Activated CD4-positive, alpha-beta T cell treated with anti-CD3 and anti-CD28 coated beads, Interleukin-2, amount 50 U/mL, for 16 hours (primary cell): ENCODE results near the gene UTS2R.

Source experiments
- DNase-seq: peaks from one replicate; pipeline ENCODE4 v3.0.0-alpha.2; 2020

UTS2R gene

DNA sequence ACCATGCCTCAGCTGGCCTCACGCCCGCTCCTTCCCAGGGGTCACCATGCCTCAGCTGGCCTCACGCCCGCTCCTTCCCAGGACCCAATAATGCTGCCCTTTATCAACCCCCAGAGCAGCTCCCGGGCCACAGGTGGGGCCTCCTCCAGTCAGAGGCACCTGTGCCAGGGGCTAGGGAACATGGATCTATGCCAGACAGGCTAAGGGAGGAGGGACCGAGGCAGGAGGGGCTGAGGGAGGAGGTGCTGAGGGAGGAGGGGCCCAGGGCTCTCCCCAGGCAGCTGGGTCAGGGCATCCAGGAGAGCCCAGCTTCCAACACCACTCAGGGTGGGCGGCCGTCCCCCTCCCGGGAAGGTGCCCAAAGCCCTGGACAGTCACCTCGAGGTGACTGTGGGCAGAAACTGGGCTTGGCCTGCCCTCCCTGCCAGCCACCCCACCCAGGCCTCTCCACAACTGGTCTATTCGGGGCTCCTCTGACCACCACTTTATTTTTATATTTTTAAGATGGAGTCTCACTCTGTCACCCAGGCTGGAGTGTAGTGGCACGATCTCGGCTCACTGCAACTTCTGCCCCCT is 19.4 kb downstream of the UTS2R start:
- DNase-seq = no peak

DNA sequence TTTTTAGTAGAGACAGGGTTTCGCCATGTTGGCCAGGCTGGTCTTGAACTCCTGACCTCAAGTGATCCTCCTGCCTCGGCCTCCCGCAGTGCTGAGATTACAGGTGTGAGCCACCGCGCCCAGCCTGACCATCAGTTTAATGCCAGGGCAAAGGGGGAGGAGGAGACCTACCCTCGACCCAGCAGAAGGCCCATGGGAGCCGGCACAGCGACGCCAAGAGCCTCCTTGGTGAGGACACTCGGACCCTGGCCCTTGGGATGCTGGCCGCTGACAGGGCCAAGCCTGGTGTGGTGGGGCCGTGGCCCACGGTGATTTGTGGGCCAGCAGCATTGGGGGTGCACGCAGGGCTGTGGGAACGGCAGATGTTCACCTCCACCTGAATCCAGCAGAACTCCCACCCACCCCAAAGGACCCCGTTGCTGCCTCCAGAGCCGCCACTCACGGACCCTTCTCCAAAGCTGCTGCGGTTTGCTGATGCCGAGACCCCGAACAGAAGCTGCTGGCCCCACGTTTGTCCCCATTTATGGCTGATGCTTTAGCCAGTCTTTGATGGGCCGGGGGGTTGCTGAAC is 20.0 kb downstream of the UTS2R start:
- DNase-seq = no peak

DNA sequence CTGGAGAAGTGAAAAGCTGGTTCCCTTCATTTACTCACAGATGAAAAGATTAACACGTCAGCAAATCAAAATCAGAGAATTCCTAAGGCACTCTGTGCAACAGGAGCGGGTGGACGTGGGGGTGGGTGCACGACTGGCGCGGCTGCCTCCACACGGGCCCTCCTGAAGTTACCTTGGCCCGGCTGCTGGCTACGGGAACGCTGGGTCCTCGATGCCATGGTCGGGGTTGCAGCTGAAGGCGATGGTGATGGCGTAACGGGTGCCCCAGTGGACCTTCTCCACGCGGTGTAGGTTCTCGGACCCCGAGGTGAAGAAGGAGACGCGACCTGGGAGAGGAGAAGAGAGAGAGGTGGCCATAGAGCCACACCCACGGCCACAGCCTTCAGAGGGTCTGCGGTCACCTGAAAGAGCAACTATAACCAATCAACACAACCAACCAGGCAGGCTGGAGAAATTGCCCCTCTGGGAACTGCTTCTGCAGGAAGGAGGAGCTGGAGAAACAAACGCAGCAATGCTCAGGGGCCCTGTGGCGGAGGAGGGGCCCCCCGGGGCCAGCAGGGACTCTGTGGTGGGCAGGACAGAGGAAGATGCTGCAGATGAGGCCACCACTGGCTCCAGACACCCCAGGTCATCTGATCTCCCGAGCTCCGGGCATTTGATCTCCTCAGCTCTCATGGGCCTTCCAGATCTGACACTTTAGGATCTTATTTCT is 20.8 kb downstream of the UTS2R start:
- no peak for DNase-seq

DNA sequence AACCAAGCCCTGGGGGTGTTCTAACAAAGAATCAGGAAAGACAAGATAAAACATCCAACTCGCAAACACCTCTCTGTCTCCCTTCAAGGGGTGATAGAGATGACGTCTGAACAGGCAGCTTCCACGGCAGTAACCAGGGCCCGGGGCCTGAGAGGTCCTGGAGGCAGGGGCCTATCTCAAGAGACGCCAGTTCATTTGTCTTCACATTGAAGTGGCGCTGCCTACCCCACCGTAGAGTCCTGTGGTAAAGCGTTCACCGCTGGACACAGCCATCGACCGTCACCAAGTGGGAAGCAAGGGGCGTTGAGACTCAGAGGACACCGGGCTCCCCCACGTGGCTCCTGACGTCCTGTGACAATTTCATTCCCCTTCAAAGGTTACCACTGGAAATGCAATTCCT is 21.4 kb downstream of the UTS2R start:
- DNase-seq = no peak

DNA sequence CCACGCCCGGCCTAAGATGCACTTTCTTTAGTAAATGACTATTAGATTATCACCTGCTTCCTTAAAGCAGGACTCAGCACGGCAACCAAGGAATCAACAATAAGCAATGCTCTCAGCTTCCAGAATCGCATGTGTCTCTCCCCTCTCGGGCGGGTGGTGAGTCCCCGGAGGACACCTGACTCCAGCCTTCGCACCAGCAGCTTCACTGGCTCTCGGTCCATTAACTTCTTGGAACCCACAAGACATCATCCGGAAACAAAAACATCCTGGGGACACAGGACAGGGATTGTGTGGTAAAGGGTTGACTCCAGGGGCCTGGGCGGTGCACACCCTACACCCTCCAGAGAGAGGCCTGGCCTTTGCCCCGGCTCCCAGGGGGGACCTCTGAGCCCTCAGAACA is 22.7 kb downstream of the UTS2R start:
- no peak for DNase-seq

DNA sequence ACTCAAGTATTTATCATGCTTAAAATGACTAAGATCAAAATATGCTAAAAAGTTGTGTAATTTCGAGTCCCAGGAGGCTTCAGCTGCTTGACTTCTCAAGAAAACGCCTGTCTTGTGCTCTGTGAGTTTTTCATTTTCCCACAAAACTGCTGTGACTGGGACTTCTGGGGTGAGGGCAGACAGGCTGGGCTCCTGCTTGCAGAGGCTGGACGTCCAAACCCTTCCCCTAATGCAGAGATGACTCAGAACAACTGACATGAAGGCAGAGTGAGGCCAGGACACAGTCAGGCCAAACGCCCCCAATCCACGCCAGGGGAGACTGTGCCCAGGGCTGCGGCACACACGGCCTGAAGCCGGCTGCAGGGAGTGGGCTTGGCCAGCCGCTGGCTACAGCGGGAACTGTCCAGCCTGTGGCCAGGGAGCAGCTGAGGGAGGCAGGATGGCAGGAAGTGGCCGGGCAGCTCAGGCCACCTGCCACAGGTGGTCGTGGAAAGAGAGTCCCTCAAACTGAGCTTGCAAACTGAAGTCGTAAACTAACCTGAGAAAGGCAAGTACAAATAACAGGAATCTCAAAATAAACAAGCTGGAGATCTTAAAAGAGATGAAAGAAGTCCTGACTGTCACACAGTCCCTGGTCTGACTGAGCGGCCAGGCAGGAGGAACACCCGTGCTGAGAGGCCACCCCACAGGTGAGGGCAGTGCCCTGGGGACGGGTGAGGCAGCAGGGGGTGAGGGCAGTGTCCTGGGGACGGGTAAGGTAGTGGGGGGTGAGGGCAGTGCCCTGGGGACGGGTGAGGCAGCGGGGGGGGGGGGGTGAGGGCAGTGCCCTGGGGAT is 25.3 kb downstream of the UTS2R start:
- no peak for DNase-seq

DNA sequence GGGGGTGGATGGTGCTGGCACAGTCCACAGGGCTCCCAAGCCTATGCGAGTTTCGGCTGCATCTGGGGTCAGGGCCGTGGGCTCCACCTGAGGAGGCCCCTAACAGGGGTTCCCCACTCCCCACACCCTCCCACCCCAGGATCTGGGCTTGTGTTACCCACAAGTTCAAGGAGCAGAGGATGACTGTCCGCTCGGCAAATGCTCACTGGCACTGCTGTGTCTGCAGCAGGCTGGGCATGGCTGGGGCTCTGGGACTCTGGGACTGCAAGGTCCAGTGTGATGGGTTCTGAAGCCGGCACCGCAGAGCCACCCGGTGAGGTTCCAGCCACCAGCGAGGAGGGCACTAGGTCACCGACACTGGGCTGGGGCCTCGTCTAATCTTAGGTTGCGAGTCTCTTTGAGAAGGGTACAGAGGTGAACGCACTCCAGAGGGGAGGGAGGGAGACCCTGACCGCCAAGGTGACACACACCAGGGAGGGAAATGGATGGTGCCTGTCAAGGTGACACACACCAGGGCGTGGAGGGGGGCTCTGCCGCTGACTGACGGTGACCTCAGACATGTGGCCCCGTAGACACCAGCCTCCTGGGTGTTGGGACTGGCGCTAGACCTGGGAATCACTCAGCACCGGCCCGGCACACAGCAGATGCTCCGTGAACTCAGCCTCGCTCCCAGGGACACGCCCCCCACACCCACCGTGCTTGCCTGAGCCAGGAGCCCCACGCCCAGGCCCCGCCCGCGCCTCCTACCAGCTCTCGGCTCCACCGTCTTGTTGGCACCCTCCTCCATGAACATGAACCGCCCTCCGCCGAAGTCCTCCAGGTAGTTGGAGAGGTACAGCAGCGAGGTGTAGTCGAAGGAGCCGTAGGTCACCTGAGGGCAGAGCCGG is 26.1 kb downstream of the UTS2R start:
- no peak for DNase-seq

DNA sequence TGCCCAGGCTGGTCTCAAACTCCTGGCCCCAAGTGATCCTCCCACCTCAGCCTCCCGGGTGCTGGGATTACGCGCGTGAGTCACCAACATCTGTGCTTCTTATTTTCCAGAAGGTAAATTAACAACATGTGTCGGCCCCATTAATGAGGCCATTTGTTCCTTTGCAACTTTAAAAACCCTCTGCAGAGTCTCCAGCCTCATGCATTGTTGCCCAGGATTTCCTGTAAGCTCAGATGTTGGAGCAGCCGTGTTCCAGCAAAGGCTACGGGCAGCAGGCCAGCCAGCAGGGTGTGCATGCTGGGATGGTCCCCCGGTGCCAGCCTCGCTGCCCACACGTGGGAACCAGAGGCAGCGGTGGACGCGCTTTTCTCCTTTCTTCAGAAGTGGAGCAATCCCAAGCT is 27.5 kb downstream of the UTS2R start:
- no peak for DNase-seq

DNA sequence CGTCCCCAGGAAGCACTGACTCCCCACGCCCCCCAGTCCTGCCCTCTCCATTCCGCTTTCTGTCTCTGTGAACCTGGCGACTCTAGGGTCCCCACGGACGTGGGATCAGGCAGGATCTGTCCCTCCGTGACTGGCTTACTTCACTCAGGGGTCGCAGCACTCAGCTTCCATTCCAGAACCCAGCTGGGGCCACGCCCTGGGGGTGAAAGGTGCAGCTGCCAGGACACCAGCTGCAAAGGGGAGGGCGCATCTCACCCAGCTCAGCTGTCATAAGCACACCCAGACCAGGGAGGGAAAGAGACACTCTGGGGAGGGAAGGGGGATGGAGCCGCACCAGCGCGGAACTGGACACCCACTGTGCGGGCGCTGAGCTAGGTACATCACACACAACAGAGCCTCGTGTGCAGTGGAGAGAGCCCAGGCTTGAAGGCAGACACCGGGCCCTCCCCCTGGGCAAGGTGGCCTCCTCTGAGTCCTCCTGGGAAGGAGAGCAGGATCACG is 28.1 kb downstream of the UTS2R start:
- DNase-seq = no peak

DNA sequence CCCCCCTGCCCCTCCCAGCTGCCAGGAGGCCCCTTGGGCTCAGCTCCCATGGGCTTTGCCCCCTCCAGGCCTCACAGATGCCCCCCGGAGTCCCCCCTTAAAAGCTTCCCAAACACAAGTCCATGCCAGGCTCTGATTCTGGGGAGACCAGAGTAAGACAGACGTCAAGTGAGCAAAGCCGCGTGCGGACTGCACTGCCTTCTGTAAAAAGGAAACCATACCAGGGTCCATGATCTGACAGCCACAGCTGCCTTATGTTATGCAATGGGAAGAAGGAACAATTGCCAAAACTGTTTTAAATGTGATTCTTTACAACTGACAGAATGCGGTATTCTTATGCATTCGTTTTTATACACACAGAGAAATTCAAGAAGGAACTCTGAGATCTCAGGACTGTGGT is 28.6 kb downstream of the UTS2R start:
- no peak for DNase-seq

DNA sequence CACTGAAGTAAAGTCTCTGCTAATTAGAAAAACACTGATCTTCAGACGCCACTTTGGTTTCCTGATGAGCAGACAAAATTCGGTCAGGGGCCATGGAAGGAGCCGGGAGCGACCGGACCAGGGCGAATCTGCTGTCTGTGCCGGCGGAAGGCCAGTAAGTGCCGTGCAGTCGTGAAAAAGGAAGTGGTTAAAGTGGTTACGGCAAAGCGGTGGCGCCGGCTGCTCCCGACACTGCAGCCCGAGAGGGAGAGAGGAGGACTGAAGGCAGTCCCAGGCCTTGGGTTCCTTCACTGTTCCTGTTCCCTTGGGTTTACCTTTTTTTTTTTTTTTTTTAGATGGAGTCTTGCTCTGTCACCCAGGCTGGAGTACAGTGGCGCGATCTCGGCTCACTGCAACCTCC is 29.3 kb downstream of the UTS2R start:
- peak; percentile 73 for DNase-seq

DNA sequence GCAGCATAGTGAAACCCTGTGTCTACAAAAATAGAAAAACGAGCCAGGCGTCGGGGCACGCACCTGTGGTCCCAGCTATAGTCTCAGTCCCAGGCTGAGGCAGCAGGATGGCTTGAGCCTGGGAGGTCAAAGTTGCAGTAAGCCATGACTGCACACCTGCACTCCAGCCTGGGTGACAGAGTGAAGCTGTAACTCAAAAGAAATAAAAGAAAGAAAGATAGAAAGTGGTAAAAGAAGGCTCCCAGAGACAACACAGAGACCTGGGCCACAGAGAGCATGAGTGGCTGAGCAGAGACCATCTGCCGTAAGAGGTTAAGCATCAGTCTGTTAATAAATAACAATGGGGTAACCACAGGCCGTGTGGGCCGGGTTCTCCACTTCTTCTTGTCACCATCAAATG is 31.3 kb downstream of the UTS2R start:
- no peak for DNase-seq

DNA sequence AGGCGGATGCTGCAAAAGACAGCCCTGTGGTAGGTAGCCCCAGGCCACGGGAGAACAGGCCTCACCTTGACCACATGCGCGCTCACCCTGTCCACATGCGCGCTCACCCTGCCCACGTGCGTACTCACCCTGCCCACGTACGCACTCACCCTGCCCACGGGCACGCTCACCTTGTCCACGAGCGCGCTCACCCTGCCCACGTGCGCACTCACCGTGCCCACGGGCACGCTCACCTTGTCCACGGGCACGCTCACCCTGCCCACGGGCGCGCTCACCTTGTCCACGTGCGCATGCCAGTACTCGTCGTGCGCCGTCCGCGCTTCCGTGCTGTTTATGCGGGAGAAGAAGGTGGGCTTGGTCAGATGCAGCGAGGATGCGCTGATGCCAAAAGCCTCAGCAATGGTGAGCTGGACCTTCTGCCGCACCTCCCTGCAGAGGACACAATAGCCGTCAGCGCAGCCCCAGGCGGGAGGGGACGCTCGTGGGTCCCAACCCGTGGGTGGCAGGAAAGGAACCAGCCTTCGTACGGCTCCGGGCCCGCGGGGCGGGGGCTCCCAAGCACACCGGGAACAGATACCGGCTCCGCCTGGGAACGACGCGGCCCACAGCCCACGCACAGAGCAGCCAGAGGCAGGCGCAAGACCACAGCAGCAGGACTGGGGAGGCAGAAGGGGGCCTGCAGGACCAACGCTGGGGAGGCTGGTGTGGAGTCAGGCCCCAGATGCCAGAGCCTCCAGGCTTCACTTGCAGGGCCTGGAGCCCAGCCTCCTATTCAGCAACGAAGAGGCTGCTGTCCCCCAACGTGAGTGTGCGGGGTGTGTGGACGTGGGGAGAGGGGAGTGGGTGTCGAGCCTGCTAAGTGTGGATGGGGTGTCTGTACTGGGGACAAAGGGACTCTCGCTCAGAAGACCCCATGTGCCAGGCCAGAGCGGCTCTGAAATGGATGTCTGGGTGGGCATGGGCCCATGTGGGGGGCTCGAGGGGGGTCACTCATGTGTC is 32.4 kb downstream of the UTS2R start:
- no peak for DNase-seq

DNA sequence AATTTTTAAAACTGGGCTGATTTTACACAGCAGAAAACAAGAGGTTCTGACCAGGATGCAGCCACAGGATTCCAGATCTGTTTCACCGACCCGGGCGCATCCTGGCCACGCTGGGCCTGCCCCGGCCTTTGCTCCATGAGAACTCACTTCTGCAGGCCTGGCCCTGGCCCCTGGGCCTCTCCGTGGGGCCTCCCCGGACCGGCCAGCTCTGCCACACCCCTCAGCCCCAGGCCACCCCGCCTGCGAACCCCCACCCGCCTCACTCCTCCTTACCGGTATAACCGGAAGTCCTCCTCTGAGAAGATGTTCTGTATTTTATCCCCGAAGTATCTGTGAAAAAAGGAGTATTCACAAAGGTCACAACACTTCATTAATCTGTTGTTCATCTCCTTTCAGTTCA is 33.5 kb downstream of the UTS2R start:
- DNase-seq = no peak

DNA sequence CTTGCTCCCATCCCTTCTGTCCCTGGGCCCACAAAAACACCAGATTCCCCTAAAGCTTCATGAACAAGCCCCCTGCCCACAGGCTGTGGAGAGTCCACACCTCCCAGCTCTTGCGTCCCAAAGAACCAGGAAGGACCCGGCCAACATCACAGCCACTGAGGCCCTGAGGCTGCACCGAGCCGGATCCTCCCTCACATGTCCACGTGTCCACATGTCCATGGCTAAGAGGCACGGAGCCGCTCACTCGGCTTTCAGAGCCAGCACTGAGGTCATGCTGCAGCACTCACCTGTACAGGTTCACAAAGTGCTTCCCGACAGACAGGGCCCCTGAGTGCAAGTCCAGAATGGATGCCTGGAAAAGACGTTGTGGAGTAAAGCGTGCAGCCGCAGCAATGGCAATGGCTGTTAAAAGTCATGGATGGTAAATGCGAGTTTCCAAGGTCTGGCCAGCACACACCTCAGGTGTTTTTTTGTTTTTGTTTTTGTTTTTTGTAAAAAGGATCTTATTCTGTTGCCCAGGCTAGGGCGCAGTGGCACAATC is 34.6 kb downstream of the UTS2R start:
- DNase-seq = no peak

DNA sequence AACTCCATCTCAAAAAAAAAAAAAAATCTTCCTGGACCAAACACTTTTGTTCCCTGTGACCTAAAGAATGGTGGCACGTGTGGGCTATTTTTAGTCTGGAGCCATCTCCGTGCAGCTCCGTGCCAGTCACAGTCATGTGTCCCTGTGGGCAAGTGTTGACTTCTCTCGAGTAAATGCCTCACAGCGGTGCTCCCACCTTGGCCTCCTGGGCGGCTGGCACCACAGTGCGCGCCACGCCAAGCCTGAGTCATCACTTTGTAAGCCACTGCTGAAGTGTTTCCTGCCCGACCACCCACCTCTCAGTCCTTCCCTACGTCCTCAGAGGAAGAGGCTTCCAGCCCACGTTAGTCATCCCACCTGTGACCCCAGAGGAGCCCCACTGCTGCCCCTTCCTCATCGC is 35.7 kb downstream of the UTS2R start:
- no peak for DNase-seq

DNA sequence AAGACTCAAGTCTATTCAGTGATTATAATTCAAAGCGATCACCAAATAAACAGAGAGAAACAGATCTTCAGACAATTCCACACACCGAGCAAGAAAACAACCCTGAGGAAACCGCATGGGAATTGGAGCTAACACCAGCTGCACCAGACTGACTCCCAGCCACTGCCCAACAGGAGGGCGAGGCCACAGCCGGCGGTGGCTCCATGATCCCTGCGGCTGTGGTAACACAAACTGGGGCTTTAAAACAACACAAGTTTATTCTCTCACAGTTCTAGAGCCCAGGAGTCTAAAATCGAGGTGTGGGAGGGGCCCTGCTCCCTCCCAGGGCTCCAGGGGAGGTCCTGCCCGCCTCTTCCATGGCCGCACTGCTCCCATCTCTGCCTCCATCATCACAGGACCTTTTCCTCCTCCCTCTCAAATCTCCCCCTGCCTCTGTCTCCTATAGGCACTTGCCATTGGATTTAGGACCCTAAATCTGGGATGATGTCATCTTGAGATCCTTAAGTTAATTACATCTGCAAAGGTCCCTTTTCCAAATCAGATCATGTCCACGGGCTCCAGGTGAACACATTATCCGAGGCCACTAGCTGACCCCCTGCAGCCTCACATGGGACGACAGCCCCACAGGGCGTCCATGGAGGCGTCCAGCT is 36.8 kb downstream of the UTS2R start:
- no peak for DNase-seq

DNA sequence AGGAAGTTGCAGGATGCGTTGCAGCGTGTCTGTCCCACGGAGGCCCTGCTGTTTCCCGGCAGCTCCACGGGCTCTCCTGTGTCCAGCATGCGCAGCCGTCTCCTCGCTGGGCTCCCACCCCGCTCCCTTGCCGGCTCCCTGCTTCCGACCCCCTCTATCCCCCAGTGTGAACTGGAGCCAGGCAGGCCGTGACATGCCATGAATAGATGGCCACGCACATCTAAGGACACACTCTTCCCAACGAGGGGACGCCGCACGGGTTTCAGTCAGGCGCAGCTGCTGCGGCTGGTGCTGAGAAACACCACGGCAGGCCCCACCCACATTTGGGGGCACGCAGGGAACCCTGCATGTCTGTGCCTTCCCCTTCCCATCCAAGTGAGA is 37.4 kb downstream of the UTS2R start:
- no peak for DNase-seq

DNA sequence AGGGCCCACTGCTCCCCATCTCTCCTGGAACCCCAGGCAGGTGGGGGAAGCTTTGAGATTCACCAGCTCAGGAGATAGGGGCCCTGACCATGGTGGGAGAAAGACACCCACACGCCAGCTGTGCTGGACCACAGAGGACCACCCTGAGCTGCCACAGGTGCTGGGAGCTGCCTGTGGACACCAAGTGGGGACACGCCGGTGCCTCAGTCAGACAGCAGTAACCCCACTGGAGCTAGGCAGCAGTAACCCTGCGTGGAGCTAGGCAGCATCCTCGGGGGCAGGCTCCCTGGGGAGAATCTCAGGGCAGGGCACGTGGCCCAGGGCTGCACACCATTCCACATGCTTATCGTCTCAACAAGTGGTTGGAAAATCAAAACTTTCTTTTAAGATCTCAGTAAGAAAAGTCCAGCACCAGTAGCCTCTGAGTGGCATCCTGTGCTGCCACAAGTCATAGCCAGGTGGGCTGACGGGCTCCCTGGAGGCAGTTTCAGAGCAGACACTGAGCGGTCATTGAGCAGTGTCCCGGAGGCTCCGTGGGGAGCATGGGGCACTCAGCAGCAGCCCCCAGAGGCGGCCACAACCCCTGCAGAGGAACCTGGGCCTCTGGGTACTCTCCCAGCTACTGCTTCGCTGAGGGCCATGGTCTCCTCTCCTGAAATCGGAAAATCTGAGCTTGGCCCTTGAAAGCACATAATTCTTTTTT is 38.6 kb downstream of the UTS2R start:
- no peak for DNase-seq
